Cardiac fibroblast (primary cell): ENCODE results near the gene KRTAP16-1.

ENCODE experiments used
- DNase-seq, 2 donors: peaks; one replicate each; pipeline versions ENCODE4 v3.0.0 to v3.0.0-alpha.2; 2010; ENCODE audit warnings: low read depth in 2 of 2
- H3K4me3 ChIP-seq, 2 donors: replicated peaks in 1 of 2; 1 replicate in 1 of 2; 2 replicates in 1 of 2; pipeline ENCODE4 v1.5.1; 2011; ENCODE audit warnings: low read depth in 2 of 2, low read length in 2 of 2, mild to moderate bottlenecking in 2 of 2, moderate library complexity in 1 of 2
- CTCF ChIP-seq: IDR thresholded peaks from one replicate; pipeline ENCODE4 v1.5.1; 2011; ENCODE audit warnings: low read depth, mild to moderate bottlenecking, low read length, inconsistent platforms

The KRTAP16-1 gene

GRCh38 chr17:41315204-41315794 lies 6.2 kb upstream of the KRTAP16-1 start, which contains the start of gene KRTAP17-1:
KRTAP17-1 (minus strand) TSS chr17:41315710; CDS start chr17:41315650, 60 bp downstream.
- no peak for TF ChIP-seq CTCF
- no peak within 1 kb of the TSS for H3K4me3 ChIP-seq
- no peak for DNase-seq

DNA sequence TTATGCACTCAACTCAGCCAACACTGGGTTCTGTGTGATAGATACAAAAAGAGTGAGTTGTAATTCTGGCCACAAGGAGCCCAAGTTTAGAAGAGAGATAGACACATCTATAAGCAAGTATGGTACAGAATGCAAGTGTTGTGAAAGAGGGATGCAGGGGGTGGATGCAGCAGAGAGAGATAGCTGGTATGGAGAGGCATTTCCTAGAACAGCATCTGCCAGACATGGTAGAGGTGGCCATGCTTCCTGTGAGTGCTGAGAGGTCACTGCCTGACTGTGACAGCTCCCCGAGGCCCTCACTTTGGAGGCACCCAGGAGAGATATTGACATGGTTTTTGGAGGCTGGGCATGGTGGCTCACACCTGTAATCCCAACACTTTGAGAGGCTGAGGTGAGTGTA lies 2.0 kb upstream of the KRTAP16-1 start:
- TF ChIP-seq CTCF, result no peak
- no peak overlapping the region for H3K4me3 ChIP-seq
- no peak for DNase-seq

DNA sequence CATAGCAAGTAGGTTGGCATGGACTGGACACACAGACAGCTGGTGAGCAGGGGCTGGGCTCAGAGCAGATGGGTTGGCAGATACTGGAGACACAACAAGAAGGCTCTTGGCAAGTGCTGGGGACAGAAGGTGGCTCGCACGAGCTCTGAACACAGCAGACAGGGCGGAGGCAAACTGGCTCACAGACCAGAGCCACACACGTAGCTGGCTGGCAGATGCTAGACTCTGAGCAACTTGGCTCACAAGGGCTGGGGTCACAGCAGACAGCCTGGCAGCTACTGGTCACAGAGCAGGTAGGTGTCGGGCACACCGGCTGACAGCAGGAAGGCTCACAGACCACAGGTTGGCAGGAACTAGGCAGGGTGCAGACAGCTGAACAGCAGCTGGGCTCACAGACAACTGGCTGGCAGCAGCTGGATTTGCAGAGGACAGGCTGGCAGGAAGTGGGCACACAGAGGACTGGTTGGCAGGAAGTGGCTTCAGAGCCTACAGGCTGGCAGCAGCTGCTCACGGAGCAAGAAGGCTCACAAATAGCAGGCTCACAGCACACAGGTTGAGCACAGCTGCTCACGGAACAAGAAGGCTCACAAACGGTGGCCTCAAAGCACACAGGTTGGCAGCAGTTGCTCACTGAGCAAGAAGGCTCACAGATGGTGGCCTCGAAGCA lies 725 bp downstream of the KRTAP16-1 start:
- DNase-seq, result no peak
- TF ChIP-seq CTCF, result no peak
- H3K4me3 ChIP-seq, result no peak overlapping the region

DNA sequence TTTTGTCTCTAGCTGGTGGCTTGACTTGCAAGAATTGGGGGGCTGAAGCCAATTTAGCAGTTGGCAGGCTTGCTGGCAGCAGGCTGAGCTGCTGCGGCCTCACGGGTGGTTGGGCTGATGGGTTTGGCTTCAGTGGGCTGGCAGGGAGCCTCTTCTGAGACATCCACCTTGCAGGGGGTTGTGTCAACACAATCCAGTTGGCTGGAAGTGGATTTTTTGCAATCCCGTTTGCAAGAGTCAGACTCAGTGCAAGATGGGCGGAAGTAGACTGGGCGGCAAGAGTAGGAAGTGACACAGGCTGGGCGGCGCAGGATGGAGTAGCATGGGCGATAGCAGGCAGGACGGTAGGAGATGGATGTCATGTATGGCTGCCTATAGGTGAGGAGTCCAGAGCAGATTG lies 1.5 kb downstream of the KRTAP16-1 start:
- no peak for TF ChIP-seq CTCF
- no peak overlapping the region for H3K4me3 ChIP-seq
- peak in 1 of 2 donors; percentile 15 for DNase-seq

GRCh38 chr17:41304091-41304490 lies 5.0 kb downstream of the KRTAP16-1 start:
- H3K4me3 ChIP-seq, result no peak overlapping the region
- no peak for TF ChIP-seq CTCF
- DNase-seq, result no peak

DNA sequence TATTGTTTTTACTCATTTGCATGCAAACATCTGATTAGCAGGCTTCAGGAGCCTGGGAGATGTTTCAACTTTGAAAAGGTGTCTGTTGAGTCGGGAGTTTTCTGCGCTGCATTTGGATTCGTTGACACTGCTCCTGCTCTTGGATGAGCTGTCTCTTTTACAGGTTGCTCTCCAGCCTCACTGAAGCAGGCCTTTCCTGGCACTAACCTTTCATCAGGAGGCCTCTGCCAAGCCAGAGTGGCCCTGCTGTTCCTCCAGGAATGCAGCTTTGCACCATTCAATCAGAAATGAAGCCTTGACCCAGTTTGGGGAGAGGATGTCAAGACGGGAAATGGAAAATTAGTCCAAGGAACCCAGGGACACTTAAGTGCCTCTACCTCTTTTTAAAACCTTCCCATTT lies 6.1 kb downstream of the KRTAP16-1 start:
- H3K4me3 ChIP-seq, result no peak overlapping the region
- TF ChIP-seq CTCF, result no peak
- no peak for DNase-seq
